ENCODE data around the gene ANLN. TPM values are rescaled to one million over a fixed set of nuclear protein-coding genes. Genes with fewer than 3 reads are reported as not detected.

ANLN gene
- total RNA-seq, 4 donors from 2014 or later = 0.84 to 12.9 (median 4.1) TPM

- H3K9me3 ChIP-seq = no peaks in the 10 kb centered on the region
- DNase-seq (ENCODE audit: low spot score in 2 of 2) = no peak
- H3K4me3 ChIP-seq = no peak overlapping the region
- TF ChIP-seq, protein P1, sequence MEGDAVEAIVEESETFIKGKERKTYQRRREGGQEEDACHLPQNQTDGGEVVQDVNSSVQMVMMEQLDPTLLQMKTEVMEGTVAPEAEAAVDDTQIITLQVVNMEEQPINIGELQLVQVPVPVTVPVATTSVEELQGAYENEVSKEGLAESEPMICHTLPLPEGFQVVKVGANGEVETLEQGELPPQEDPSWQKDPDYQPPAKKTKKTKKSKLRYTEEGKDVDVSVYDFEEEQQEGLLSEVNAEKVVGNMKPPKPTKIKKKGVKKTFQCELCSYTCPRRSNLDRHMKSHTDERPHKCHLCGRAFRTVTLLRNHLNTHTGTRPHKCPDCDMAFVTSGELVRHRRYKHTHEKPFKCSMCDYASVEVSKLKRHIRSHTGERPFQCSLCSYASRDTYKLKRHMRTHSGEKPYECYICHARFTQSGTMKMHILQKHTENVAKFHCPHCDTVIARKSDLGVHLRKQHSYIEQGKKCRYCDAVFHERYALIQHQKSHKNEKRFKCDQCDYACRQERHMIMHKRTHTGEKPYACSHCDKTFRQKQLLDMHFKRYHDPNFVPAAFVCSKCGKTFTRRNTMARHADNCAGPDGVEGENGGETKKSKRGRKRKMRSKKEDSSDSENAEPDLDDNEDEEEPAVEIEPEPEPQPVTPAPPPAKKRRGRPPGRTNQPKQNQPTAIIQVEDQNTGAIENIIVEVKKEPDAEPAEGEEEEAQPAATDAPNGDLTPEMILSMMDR (IDR thresholded peaks at IDR 0.05) = no peak
- TF ChIP-seq POLR2A (IDR thresholded peaks at IDR 0.05) (no peak), EP300 (IDR thresholded peaks at IDR 0.05) (no peak)
- no peaks in the 10 kb centered on the region for H3K27me3 ChIP-seq
- no peaks in the 10 kb centered on the region for H3K36me3 ChIP-seq
- H3K4me1 ChIP-seq = no peaks in the 10 kb centered on the region
- H3K27ac ChIP-seq = no peak overlapping the region
- WGBS, 2 donors = 94 to 97% methylated on average over 1 of the region's 1 CpG
Observed at GRCh38 chr7:36409180-36409579, 19.5 kb downstream of the ANLN start.

DNA sequence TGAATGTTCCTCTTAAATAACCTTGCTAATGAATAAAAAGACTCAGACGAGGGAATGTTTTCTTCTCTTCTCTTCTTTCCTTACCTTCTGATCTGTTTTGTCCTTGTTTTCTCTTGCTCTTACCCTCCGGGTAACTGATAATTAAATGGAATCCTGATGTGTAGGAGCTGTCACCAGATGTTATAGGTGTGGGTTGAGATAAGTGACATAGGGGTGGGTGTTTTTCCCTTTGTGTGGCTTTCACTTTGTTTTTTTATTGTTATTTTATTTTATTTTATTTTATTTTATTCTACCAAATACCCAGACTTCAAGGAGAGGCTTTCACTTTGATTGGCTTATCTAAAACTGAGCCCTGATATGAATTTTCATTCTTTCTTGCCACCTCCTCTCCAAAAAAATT is 25.5 kb downstream of the ANLN start:
- no peak for TF ChIP-seq POLR2A (IDR thresholded peaks at IDR 0.05)
- TF ChIP-seq, protein P1 (IDR thresholded peaks at IDR 0.05) = no peak
- no peak for TF ChIP-seq EP300 (IDR thresholded peaks at IDR 0.05)
- Histone ChIP-seq H3K4me1 (no peaks in the 10 kb centered on the region), H3K27me3 (no peaks in the 10 kb centered on the region), H3K27ac (no peak overlapping the region), H3K4me3 (no peak overlapping the region), H3K9me3 (no peaks in the 10 kb centered on the region), H3K36me3 (no peaks in the 10 kb centered on the region)
- no peak for DNase-seq (ENCODE audit: low spot score in 2 of 2)
- 81 to 87% methylated on average over 2 of the region's 2 CpGs for WGBS, 2 donors

GRCh38 chr7:36416251-36416650 is 26.6 kb downstream of the ANLN start:
- WGBS, 2 donors = 92% methylated on average over 3 of the region's 3 CpGs
- TF ChIP-seq, protein P1 (IDR thresholded peaks at IDR 0.05) = no peak
- no peak for TF ChIP-seq POLR2A (IDR thresholded peaks at IDR 0.05)
- TF ChIP-seq EP300 (IDR thresholded peaks at IDR 0.05) = no peak

DNA sequence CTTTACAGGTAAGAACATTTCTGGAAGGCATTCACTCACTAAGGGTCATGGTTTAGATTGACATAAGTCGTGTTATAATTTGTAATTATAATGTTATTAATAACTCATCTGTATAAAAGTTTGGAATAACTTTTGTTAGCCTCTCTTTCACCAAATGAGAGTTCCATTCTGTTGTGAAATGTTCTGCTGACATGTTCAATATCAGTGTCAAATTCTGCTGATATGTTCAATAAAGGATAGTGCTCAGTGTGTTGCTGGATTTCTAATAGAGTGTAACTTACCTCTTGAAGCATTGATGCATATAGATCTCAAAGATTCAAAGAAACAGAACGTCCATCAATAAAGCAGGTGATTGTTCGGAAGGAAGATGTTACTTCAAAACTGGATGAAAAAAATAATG is 30.6 kb downstream of the ANLN start:
- no peaks in the 10 kb centered on the region for H3K36me3 ChIP-seq
- H3K4me1 ChIP-seq = no peaks in the 10 kb centered on the region

More at GRCh38 chr7:36416251-36416650, 26.6 kb downstream of the ANLN start:
- Histone ChIP-seq H3K4me3 (no peak overlapping the region), H3K36me3 (no peaks in the 10 kb centered on the region), H3K27me3 (no peaks in the 10 kb centered on the region), H3K27ac (no peak overlapping the region), H3K9me3 (no peaks in the 10 kb centered on the region), H3K4me1 (no peaks in the 10 kb centered on the region)
- no peak for DNase-seq (ENCODE audit: low spot score in 2 of 2)

DNA sequence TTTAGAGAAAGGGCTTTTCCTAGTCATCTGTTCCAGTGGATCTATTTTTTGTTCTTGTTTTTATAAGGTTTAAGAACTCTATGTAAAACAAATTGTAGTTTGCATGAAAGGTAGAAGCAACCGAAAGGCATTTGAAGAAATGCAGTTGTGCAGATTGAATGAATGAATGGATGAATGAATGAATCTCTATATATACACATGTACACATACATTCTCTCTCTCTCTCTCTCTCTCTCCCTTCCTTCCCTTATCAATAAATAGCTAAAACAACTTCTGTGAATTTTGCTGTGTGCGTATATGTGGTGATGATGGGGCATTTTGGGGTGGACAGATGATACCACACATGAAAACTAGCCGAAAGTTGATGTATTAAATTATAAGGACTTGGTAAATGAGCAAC is 32.4 kb downstream of the ANLN start:
- no peak overlapping the region for H3K4me3 ChIP-seq
- no peaks in the 10 kb centered on the region for H3K4me1 ChIP-seq
- no peaks in the 10 kb centered on the region for H3K27me3 ChIP-seq
- no peaks in the 10 kb centered on the region for H3K9me3 ChIP-seq
- WGBS, 2 donors = 99% methylated on average over 3 of the region's 3 CpGs
- TF ChIP-seq EP300 (IDR thresholded peaks at IDR 0.05) (no peak), POLR2A (IDR thresholded peaks at IDR 0.05) (no peak)
- TF ChIP-seq, protein P1 (IDR thresholded peaks at IDR 0.05) = no peak
- DNase-seq (ENCODE audit: low spot score in 2 of 2) = no peak
- H3K36me3 ChIP-seq = no peaks in the 10 kb centered on the region
- H3K27ac ChIP-seq = no peak overlapping the region

More for the DNA sequence above, 30.6 kb downstream of the ANLN start:
- Histone ChIP-seq H3K27ac (no peak overlapping the region), H3K4me3 (no peak overlapping the region), H3K9me3 (no peaks in the 10 kb centered on the region), H3K27me3 (no peaks in the 10 kb centered on the region)
- DNase-seq (ENCODE audit: low spot score in 2 of 2) = no peak
- TF ChIP-seq EP300 (IDR thresholded peaks at IDR 0.05) (no peak), POLR2A (IDR thresholded peaks at IDR 0.05) (no peak)
- TF ChIP-seq, protein P1 (IDR thresholded peaks at IDR 0.05) = no peak
- 90% methylated on average over 3 of the region's 3 CpGs for whole genome bisulfite sequencing, 2 donors
